HEK293 (cell line): Measurements from ENCODE around the gene CUZD1.

Experiments
- CTCF ChIP-seq: fragments of 450-650 bp; formaldehyde crosslinking; IDR thresholded peaks from 2 replicates; pipeline ENCODE4 v1.5.1; 2016; ENCODE audit warnings: missing biosample characterization, missing genetic modification characterization
- SETDB1 ChIP-seq: IDR thresholded peaks from one replicate; pipeline ENCODE4 v1.6.1; 2017; ENCODE audit warnings: mild to moderate bottlenecking, low read length, moderate library complexity, mixed read lengths; ENCODE audit not compliant: insufficient read length
- ZBTB1 ChIP-seq: fragments of 450-650 bp; formaldehyde crosslinking; IDR thresholded peaks from 2 replicates; pipeline ENCODE4 v1.5.1; 2016; ENCODE audit warnings: missing biosample characterization, missing genetic modification characterization
- ZNF157 ChIP-seq: fragments of 450-650 bp; formaldehyde crosslinking; IDR thresholded peaks from 2 replicates; pipeline ENCODE4 v1.5.1; 2016; ENCODE audit warnings: missing biosample characterization, missing genetic modification characterization
- ZNF18 ChIP-seq: fragments of 450-650 bp; formaldehyde crosslinking; IDR thresholded peaks from 2 replicates; pipeline ENCODE4 v1.5.1; 2016; ENCODE audit warnings: missing biosample characterization, missing genetic modification characterization
- ZNF433 ChIP-seq: fragments of 450-650 bp; formaldehyde crosslinking; IDR thresholded peaks from 2 replicates; pipeline ENCODE4 v1.5.1; 2016; ENCODE audit warnings: missing biosample characterization, missing genetic modification characterization, low read depth
- ZNF518A ChIP-seq: fragments of 450-650 bp; formaldehyde crosslinking; conservative IDR thresholded peaks from 2 replicates; pipeline ENCODE4 v1.5.1; 2016; ENCODE audit warnings: low read depth, missing biosample characterization, missing genetic modification characterization
- ZNF561 ChIP-seq: fragments of 450-650 bp; IDR thresholded peaks from 2 replicates; pipeline ENCODE4 v1.5.1; 2018; ENCODE audit warnings: missing biosample characterization, missing genetic modification characterization, borderline replicate concordance
- ZNF830 ChIP-seq: fragments of 450-650 bp; IDR thresholded peaks from 2 replicates; pipeline ENCODE4 v1.5.0; 2018; ENCODE audit warnings: missing biosample characterization, missing genetic modification characterization, low read depth, mild to moderate bottlenecking, moderate library complexity
- ZXDB ChIP-seq: fragments of 450-650 bp; formaldehyde crosslinking; IDR thresholded peaks from 2 replicates; pipeline ENCODE4 v1.5.1; 2016; ENCODE audit warnings: missing biosample characterization, missing genetic modification characterization
- TF ChIP-seq, protein P1 (sequence below): fragments of 450-650 bp; formaldehyde crosslinking; IDR thresholded peaks from 2 replicates; pipeline ENCODE4 v1.5.1; 2016; ENCODE audit warnings: missing biosample characterization, missing genetic modification characterization
- TF ChIP-seq, protein P2 (sequence below): IDR thresholded peaks from 2 replicates; pipeline ENCODE4 v1.6.1; 2011; ENCODE audit warnings: mild to moderate bottlenecking, low read depth, low read length, borderline replicate concordance
- TF ChIP-seq, protein P3 (sequence below): fragments of 450-650 bp; formaldehyde crosslinking; IDR thresholded peaks from 2 replicates; pipeline ENCODE4 v1.5.1; 2016; ENCODE audit warnings: missing biosample characterization, missing genetic modification characterization

GRCh38 chr10:122855745-122856144 is 10.1 kb upstream of the CUZD1 start:
- TF ChIP-seq CTCF (no peak), ZNF830 (tag by site-specific recombination) (no peak), ZXDB (no peak), ZNF157 (tag by site-specific recombination) (no peak), ZNF18 (tag by site-specific recombination) (no peak), ZNF518A (tag by site-specific recombination) (no peak), ZNF561 (no peak), ZBTB1 (no peak), ZNF433 (no peak), SETDB1 (no peak)
- TF ChIP-seq, protein P1, sequence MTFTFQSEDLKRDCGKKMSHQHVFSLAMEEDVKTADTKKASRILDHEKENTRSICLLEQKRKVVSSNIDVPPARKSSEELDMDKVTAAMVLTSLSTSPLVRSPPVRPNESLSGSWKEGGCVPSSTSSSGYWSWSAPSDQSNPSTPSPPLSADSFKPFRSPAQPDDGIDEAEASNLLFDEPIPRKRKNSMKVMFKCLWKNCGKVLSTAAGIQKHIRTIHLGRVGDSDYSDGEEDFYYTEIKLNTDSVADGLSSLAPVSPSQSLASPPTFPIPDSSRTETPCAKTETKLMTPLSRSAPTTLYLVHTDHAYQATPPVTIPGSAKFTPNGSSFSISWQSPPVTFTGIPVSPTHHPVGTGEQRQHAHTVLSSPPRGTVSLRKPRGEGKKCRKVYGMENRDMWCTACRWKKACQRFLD (tag by site-specific recombination): no peak
- TF ChIP-seq, protein P2, sequence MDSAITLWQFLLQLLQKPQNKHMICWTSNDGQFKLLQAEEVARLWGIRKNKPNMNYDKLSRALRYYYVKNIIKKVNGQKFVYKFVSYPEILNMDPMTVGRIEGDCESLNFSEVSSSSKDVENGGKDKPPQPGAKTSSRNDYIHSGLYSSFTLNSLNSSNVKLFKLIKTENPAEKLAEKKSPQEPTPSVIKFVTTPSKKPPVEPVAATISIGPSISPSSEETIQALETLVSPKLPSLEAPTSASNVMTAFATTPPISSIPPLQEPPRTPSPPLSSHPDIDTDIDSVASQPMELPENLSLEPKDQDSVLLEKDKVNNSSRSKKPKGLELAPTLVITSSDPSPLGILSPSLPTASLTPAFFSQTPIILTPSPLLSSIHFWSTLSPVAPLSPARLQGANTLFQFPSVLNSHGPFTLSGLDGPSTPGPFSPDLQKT: no peak
- TF ChIP-seq, protein P3, sequence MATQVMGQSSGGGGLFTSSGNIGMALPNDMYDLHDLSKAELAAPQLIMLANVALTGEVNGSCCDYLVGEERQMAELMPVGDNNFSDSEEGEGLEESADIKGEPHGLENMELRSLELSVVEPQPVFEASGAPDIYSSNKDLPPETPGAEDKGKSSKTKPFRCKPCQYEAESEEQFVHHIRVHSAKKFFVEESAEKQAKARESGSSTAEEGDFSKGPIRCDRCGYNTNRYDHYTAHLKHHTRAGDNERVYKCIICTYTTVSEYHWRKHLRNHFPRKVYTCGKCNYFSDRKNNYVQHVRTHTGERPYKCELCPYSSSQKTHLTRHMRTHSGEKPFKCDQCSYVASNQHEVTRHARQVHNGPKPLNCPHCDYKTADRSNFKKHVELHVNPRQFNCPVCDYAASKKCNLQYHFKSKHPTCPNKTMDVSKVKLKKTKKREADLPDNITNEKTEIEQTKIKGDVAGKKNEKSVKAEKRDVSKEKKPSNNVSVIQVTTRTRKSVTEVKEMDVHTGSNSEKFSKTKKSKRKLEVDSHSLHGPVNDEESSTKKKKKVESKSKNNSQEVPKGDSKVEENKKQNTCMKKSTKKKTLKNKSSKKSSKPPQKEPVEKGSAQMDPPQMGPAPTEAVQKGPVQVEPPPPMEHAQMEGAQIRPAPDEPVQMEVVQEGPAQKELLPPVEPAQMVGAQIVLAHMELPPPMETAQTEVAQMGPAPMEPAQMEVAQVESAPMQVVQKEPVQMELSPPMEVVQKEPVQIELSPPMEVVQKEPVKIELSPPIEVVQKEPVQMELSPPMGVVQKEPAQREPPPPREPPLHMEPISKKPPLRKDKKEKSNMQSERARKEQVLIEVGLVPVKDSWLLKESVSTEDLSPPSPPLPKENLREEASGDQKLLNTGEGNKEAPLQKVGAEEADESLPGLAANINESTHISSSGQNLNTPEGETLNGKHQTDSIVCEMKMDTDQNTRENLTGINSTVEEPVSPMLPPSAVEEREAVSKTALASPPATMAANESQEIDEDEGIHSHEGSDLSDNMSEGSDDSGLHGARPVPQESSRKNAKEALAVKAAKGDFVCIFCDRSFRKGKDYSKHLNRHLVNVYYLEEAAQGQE (tag by site-specific recombination): no peak
